ENCODE results near the gene URB2. TPM values are rescaled to one million over a fixed set of nuclear protein-coding genes. Genes with fewer than 3 reads are reported as not detected.

URB2 gene
- total RNA-seq, 4 donors from 2014 or later: 11.0 to 14.1 (median 11.7) TPM

DNA sequence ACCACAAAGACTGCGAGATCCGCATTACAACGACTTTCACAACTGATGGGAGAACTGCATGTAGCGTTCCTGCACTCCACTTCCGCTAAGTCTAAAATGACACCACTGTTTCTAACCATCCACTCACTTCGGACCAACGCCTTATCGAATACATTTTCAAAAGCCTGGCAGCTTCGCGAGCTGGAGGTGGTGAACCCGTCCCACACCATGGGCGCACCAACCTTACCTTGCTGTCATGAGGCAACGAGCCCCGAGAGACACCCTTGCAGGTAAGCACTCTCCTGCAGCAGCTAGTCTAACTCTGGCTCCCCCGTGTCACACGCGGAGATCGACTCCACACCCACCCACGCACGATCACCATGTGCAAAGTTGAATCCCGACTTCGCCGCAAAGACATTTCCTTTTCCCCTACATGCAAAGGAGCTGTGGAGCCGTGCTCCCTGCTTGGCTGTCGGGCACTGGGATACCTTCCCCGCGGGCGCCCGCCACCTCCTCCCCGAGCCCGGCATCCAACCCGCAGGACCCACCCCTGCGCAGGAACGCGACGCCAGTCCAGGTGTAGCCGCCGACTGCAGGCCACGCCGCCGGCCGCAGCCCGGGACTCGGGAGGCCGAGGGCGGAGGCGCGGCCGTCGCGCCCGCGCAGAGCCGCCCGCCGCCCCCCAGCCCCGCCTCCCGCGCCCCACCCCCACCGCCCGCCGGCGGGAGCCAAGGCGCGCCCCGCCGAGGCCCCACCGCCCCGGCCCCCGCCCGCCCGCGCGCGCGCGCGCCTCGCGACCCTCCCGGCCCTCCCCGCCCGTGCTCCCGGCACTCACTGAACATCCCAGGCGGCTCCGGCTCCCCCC, 754 bp upstream of the URB2 start:
- 0% methylated on average over 15 of the region's 86 CpGs for WGBS
- H3K36me3 ChIP-seq: no peaks in the 10 kb centered on the region
- H3K27ac ChIP-seq: peak overlapping the region; percentile 93
- H3K4me3 ChIP-seq: peak overlapping the region; percentile 98
- H3K27me3 ChIP-seq: no peaks in the 10 kb centered on the region
- peak in 1 of 2 donors; percentile 74 for DNase-seq (ENCODE audit: low spot score in 2 of 2)
- H3K4me1 ChIP-seq: peaks cover 48% of the 10 kb centered on the region
- no peaks in the 10 kb centered on the region for H3K9me3 ChIP-seq
- no peak for TF ChIP-seq POLR2A (IDR thresholded peaks at IDR 0.05)
- no peak for TF ChIP-seq EP300 (IDR thresholded peaks at IDR 0.05)
- no peak for TF ChIP-seq POLR2AphosphoS5 (IDR thresholded peaks at IDR 0.05)
- TF ChIP-seq CTCF (IDR thresholded peaks at IDR 0.05): no peak

DNA sequence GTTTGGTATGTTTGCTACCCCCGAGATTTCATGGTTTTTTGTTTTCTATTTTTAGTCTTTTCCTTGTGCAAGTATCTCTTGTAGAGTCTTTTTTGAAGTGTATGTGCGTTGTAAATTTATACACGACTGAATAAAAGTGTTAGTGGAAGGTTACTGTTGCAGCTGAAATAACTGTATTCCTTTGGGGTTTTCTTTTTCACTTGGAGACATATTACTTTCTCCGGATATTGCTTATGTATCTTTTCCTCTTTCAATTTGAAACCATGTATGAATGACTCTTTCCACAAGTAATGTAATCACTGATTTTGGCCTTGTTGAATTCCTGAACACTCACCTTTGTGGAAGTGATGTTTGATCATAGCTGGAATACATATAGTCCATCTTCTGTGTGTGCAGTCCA, 956 bp downstream of the URB2 start:
- WGBS: 3% methylated on average over 4 of the region's 4 CpGs
- TF ChIP-seq POLR2A (IDR thresholded peaks at IDR 0.05): no peak
- TF ChIP-seq EP300 (IDR thresholded peaks at IDR 0.05): no peak
- TF ChIP-seq POLR2AphosphoS5 (IDR thresholded peaks at IDR 0.05): no peak
- no peak for TF ChIP-seq CTCF (IDR thresholded peaks at IDR 0.05)

GRCh38 chr1:229629261-229629660, 3.2 kb downstream of the URB2 start:
- Histone ChIP-seq H3K27ac (no peak overlapping the region), H3K36me3 (peaks cover 1% of the 10 kb centered on the region), H3K9me3 (no peaks in the 10 kb centered on the region), H3K4me3 (no peak overlapping the region), H3K4me1 (peaks cover 21% of the 10 kb centered on the region), H3K27me3 (no peaks in the 10 kb centered on the region)
- 92% methylated on average over 2 of the region's 2 CpGs for WGBS
- DNase-seq (ENCODE audit: low spot score in 2 of 2): no peak
- TF ChIP-seq POLR2A (IDR thresholded peaks at IDR 0.05): no peak
- TF ChIP-seq POLR2AphosphoS5 (IDR thresholded peaks at IDR 0.05): no peak
- no peak for TF ChIP-seq CTCF (IDR thresholded peaks at IDR 0.05)
- TF ChIP-seq EP300 (IDR thresholded peaks at IDR 0.05): no peak

More for the DNA sequence above, 956 bp downstream of the URB2 start:
- Histone ChIP-seq H3K9me3 (no peaks in the 10 kb centered on the region), H3K4me1 (peaks cover 39% of the 10 kb centered on the region), H3K36me3 (no peaks in the 10 kb centered on the region), H3K27ac (no peak overlapping the region), H3K4me3 (peak overlapping the region; percentile 98), H3K27me3 (no peaks in the 10 kb centered on the region)
- no peak for DNase-seq (ENCODE audit: low spot score in 2 of 2)

- Histone ChIP-seq H3K4me1 (peaks cover 12% of the 10 kb centered on the region), H3K27me3 (no peaks in the 10 kb centered on the region), H3K4me3 (no peak overlapping the region), H3K36me3 (peaks cover 20% of the 10 kb centered on the region), H3K9me3 (no peaks in the 10 kb centered on the region), H3K27ac (no peak overlapping the region)
- no peak for TF ChIP-seq POLR2AphosphoS5 (IDR thresholded peaks at IDR 0.05)
- no peak for TF ChIP-seq POLR2A (IDR thresholded peaks at IDR 0.05)
- 82% methylated on average over 3 of the region's 3 CpGs for WGBS
- DNase-seq (ENCODE audit: low spot score in 2 of 2): no peak
Observed at GRCh38 chr1:229631148-229631547, 5.1 kb downstream of the URB2 start.

DNA sequence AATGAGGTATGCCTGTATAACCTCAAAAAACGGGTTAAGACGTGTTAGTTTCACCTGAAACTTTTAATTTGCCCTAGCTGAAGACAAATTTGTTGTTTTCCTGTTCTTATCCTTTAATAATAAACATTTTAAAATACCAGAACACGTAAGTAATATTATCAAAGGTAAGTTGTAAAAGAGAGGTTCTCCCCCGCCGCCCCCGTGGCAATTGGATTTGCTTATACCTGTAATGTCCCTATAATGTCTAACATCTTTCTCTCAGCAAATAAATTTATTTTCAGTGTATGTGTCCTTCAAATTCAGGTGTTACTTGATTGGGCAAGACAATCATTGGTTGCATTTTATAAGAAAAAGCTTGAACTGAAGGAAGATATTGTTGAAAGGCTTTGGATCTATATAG, 5.9 kb downstream of the URB2 start:
- 94% methylated on average over 6 of the region's 6 CpGs for WGBS
- no peaks in the 10 kb centered on the region for H3K27me3 ChIP-seq
- peaks cover 29% of the 10 kb centered on the region for H3K36me3 ChIP-seq
- no peak overlapping the region for H3K4me3 ChIP-seq
- H3K4me1 ChIP-seq: peaks cover 6% of the 10 kb centered on the region
- H3K9me3 ChIP-seq: no peaks in the 10 kb centered on the region
- DNase-seq (ENCODE audit: low spot score in 2 of 2): no peak
- no peak for TF ChIP-seq CTCF (IDR thresholded peaks at IDR 0.05)
- no peak for TF ChIP-seq POLR2A (IDR thresholded peaks at IDR 0.05)
- TF ChIP-seq POLR2AphosphoS5 (IDR thresholded peaks at IDR 0.05): no peak
- no peak for TF ChIP-seq EP300 (IDR thresholded peaks at IDR 0.05)
- no peak overlapping the region for H3K27ac ChIP-seq

Data from suprapubic skin (tissue), 4 donors.